OCI-LY7 (cell line): ENCODE data around the gene STX16. TPM values are rescaled to one million over a fixed set of nuclear protein-coding genes. Genes with fewer than 3 reads are reported as not detected.

Source experiments
- BruUV-seq: library from RNA; stranded (reverse); fragments of 400-500 nt; replicated peaks from 2 replicates; lab custom pipeline; 2021; lab: Mats Ljungman, UMichigan
- CTCF ChIA-PET: fragments of 300-600 bp; sonication (Branson Sonifier 250); formaldehyde crosslinking; loops from one replicate; lab custom pipeline; 2022; ENCODE audit warnings: antibody characterized with exemption; ENCODE audit not compliant: unreplicated experiment; lab: Charles Lee
- POLR2A ChIA-PET: fragments of 300-600 bp; sonication (Branson Sonifier 250); formaldehyde crosslinking; loops from one replicate; lab custom pipeline; 2022; ENCODE audit warnings: antibody characterized with exemption; lab: Charles Lee
- DNase-seq: peaks from one replicate; pipeline ENCODE4 v3.0.0-alpha.2; 2015; ENCODE audit warnings: low spot score
- H2AFZ ChIP-seq: fragments of 200-600 bp; sonication (generic), shearing (Covaris generic); 2 replicates; pipeline ENCODE4 v1.6.1; 2014; ENCODE audit warnings: mild to moderate bottlenecking, antibody characterized with exemption, low read length, moderate library complexity
- H3K27ac ChIP-seq: fragments of 200-600 bp; sonication (generic); 2 replicates; pipeline ENCODE4 v1.5.1; 2014; ENCODE audit warnings: mixed run types, low read depth, mild to moderate bottlenecking, moderate library complexity, low read length, inconsistent platforms; ENCODE audit not compliant: poor library complexity, severe bottlenecking
- H3K36me3 ChIP-seq: fragments of 200-600 bp; sonication (generic); 2 replicates; pipeline ENCODE4 v1.6.1; 2014; ENCODE audit warnings: mild to moderate bottlenecking, antibody characterized with exemption, low read length, moderate library complexity, mixed read lengths; ENCODE audit not compliant: insufficient read depth
- H3K4me1 ChIP-seq: fragments of 200-600 bp; sonication (generic); 2 replicates; pipeline ENCODE4 v1.5.1; 2014; ENCODE audit warnings: mild to moderate bottlenecking, low read length; ENCODE audit not compliant: insufficient read depth, poor library complexity, severe bottlenecking
- H3K4me2 ChIP-seq: fragments of 200-600 bp; sonication (generic); 2 replicates; pipeline ENCODE4 v1.6.1; 2014; ENCODE audit warnings: mild to moderate bottlenecking, low read length
- H3K4me3 ChIP-seq: fragments of 200-600 bp; sonication (generic); 2 replicates; pipeline ENCODE4 v1.5.1; 2014; ENCODE audit warnings: mild to moderate bottlenecking, low read depth, low read length; ENCODE audit not compliant: poor library complexity, severe bottlenecking
- H3K79me2 ChIP-seq: fragments of 200-600 bp; sonication (generic); 2 replicates; pipeline ENCODE4 v1.6.1; 2016; ENCODE audit warnings: low read depth, mild to moderate bottlenecking, low read length, moderate library complexity, mixed read lengths; ENCODE audit not compliant: insufficient read depth
- H3K9me2 ChIP-seq: fragments of 200-600 bp; sonication (generic); 2 replicates; pipeline ENCODE4 v1.6.1; 2016; ENCODE audit warnings: mild to moderate bottlenecking, low read length, mixed read lengths; ENCODE audit not compliant: insufficient read depth
- H3K9me3 ChIP-seq: fragments of 200-600 bp; sonication (generic); 2 replicates; pipeline ENCODE4 v1.6.1; 2014; ENCODE audit warnings: mild to moderate bottlenecking, mixed run types, low read length, mixed read lengths
- H4K20me1 ChIP-seq: fragments of 200-600 bp; sonication (generic); 2 replicates; pipeline ENCODE4 v1.6.1; 2014; ENCODE audit warnings: mild to moderate bottlenecking, antibody characterized with exemption, low read length, moderate library complexity, mixed read lengths; ENCODE audit not compliant: insufficient read depth
- EZH2phosphoT487 ChIP-seq: fragments of 200-600 bp; sonication (generic); IDR thresholded peaks from 2 replicates; pipeline ENCODE4 v1.6.1; 2018; ENCODE audit warnings: low read depth, borderline replicate concordance, mild to moderate bottlenecking, mixed run types, antibody characterized with exemption, low read length, moderate library complexity, mixed read lengths
- intact Hi-C: fragments of 100-400 bp; cut with micrococcal nuclease; formaldehyde crosslinking; loops from one replicate; pipeline ENCODE4 v1.10.0; 2022; ENCODE audit not compliant: unreplicated experiment
- total RNA-seq, 2 experiments: library from RNA; depleted of rRNA in 1 of 2; stranded (reverse); fragments of >200 nt in 1 of 2; shearing (Covaris generic) in 1 of 2; gene quantifications; 2 replicates each; pipeline ENCODE4 v1.2.3, GENCODE V29; 2014 to 2022
- TF ChIP-seq, protein P1 (sequence below): fragments of 200-600 bp; sonication (generic); conservative IDR thresholded peaks from 2 replicates; pipeline ENCODE4 v1.5.1; 2014; ENCODE audit warnings: mild to moderate bottlenecking, antibody characterized with exemption, low read length, moderate library complexity, mixed read lengths

The STX16 gene
- total RNA-seq, 2 experiments from 2014 or later, result 48.2 to 89.5 TPM

DNA sequence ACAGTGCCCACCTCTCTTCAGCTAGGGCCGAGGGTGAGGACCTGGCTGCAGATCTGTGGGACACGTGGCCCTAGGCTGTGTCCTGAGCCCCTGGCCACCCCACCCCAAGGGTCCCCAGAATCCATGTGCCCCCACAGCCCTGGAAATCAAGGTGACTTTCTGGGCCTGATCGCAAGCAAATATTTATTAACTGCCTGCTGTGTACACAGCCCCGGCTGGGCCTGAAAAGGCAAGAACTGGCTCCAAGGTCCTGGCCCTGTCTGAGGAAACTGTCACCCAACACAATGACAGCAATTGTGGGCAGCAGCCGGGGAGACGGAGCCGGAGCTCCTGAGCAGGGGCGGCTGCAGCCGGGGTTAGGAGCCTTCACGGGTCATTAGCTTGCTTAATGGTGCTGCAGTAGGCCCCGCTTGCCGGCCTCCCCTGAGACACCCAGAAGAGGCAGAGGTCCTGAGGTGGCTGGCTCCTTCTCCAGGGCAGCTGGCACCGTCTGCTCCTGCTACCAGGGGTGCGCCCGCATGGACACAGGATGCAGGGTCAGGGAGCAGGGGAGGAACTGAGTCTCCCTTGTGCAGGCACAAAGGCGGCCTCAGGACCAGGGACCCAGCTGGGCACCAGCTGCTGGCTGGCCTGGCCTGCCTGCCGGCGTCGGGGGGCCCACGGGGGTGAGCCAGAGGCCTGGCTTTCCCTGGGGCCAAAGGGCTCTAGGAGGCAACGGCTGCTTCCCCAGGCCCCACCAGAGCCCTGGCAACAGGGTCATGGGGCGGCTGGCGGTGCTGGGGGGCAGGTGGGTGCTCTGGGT, 65.6 kb downstream of the STX16 start:
- Histone ChIP-seq H2AFZ (no peak overlapping the region), H3K36me3 (no peaks in the 10 kb centered on the region), H3K9me2 (no peaks in the 10 kb centered on the region), H3K4me2 (no peak overlapping the region), H3K9me3 (no peaks in the 10 kb centered on the region), H3K4me3 (no peak overlapping the region), H4K20me1 (no peaks in the 10 kb centered on the region), H3K27ac (no peak overlapping the region), H3K4me1 (no peaks in the 10 kb centered on the region), H3K79me2 (no peaks in the 10 kb centered on the region)
- no peak for DNase-seq
- intact Hi-C loops, result no loop called here
- ChIA-PET POLR2A (no interaction called here), CTCF (no interaction called here)
- BruUV-seq, result no TSS peak
- TF ChIP-seq, protein P1, sequence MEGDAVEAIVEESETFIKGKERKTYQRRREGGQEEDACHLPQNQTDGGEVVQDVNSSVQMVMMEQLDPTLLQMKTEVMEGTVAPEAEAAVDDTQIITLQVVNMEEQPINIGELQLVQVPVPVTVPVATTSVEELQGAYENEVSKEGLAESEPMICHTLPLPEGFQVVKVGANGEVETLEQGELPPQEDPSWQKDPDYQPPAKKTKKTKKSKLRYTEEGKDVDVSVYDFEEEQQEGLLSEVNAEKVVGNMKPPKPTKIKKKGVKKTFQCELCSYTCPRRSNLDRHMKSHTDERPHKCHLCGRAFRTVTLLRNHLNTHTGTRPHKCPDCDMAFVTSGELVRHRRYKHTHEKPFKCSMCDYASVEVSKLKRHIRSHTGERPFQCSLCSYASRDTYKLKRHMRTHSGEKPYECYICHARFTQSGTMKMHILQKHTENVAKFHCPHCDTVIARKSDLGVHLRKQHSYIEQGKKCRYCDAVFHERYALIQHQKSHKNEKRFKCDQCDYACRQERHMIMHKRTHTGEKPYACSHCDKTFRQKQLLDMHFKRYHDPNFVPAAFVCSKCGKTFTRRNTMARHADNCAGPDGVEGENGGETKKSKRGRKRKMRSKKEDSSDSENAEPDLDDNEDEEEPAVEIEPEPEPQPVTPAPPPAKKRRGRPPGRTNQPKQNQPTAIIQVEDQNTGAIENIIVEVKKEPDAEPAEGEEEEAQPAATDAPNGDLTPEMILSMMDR, result no peak
- TF ChIP-seq EZH2phosphoT487, result no peak

DNA sequence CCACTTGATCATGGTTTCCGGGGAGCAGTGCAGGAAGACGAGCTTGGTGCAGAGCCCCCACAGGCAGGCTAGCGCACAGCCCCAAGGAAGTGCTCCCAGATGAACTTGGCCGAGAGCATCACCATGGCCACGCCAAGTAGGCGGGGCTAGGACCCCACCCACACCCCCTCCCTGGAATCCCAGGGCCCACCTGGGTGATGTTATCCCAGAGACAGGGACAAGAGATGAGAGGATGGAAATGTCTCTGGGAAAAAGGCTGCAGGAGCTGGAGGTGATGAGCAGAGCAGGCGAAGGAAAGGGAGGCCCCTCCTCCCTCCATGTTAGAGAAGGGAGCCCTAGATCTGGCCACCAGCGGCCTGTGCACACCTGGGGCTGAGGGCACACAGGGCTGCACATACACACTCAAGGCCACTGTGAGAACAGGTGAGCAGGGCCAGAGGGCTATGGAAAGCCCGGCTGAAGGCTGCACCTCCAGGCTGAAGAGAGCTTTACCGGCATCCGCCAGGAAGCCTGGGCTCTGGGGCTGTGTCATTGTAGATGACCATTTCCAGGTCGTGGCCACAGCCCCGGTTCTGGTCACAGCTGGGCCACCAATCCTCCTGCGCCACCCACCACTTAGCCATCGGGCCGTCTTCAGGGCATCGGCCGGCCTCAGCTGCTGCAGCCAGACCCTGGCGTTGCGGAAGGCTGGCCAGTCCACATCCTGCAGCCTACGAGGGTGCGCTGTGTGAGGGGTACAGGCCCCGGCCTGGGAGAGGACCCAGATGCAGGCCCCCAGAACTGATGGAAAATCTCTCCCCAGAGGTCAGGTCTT, 66.4 kb downstream of the STX16 start:
- ChIA-PET CTCF (no interaction called here), POLR2A (no interaction called here)
- no peaks in the 10 kb centered on the region for H3K36me3 ChIP-seq
- H3K27ac ChIP-seq, result no peak overlapping the region
- H3K79me2 ChIP-seq, result no peaks in the 10 kb centered on the region
- no peaks in the 10 kb centered on the region for H4K20me1 ChIP-seq
- intact Hi-C loops, result no loop called here
- no peak overlapping the region for H3K4me2 ChIP-seq
- no TSS peak for BruUV-seq
- H2AFZ ChIP-seq, result no peak overlapping the region
- no peaks in the 10 kb centered on the region for H3K9me3 ChIP-seq
- H3K4me1 ChIP-seq, result no peaks in the 10 kb centered on the region
- no peaks in the 10 kb centered on the region for H3K9me2 ChIP-seq
- DNase-seq, result no peak
- no peak for TF ChIP-seq EZH2phosphoT487
- TF ChIP-seq, protein P1, result no peak
- no peak overlapping the region for H3K4me3 ChIP-seq
